Measurements from ENCODE around the gene KCNA5. TPM values are rescaled to one million over a fixed set of nuclear protein-coding genes. Genes with fewer than 3 reads are reported as not detected.

KCNA5 gene
- total and polyA plus RNA-seq, 9 of the 15 experiments (the other 6 are each of a cell fraction or from before 2014, with no cell fraction given) = not detected

DNA sequence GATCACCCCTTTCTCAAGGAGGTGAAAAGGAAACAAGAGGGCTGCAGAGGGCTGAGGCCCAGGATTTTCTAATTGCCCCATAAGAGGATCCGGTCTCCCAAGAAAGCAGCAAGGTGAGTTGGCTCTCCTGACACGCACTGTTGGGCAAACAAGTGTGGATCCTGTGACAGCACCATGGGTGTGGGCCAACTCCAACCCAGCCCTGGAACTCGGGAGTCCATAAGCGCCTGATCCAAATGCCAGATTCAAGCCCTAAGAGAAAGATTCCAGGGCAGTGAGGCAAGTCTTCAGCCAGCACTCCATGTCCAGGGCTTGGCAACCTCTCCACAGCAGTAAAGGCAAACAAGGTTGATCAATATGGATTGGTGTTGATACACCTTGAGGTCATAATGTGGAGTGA, 33.1 kb downstream of the KCNA5 start:
- DNase-seq (ENCODE audit: extremely low read depth in 1 of 4, low spot score in 3 of 4) (no peak), FAIRE-seq (no peak), ATAC-seq (no peak)
- Histone ChIP-seq H3K9me1 (ENCODE audit: control insufficient read depth, insufficient read depth, low read length) (no peaks in the 10 kb centered on the region), H3K79me2 (ENCODE audit: control insufficient read depth, insufficient read depth, low read length) (no peaks in the 10 kb centered on the region), H3K9ac (ENCODE audit: insufficient read depth in 1 of 2, low read depth in 2 of 2, low read length in 2 of 2) (no peak overlapping the region), H3K4me1 (replicated peaks in 1 of 2; ENCODE audit: control insufficient read depth in 2 of 2, insufficient read depth in 2 of 2, low read length in 2 of 2) (no peaks in the 10 kb centered on the region; a peak in 1 of 5 replicates), H3K4me3 (no peak overlapping the region), H3K36me3 (ENCODE audit: control insufficient read depth, insufficient read depth, low read length) (no peaks in the 10 kb centered on the region), H4K20me1 (replicated peaks; ENCODE audit: control insufficient read depth, insufficient read depth, low read length) (no peaks in the 10 kb centered on the region; the same call in 1 of the 2 replicates), H3K27ac (ENCODE audit: extremely low read depth, low read depth, low read length) (no peak overlapping the region), H2AFZ (ENCODE audit: low read depth, low read length) (no peak overlapping the region), H3K9me3 (replicated peaks; ENCODE audit: control insufficient read depth, insufficient read depth, low read depth, low read length) (no peaks in the 10 kb centered on the region), H3K27me3 (ENCODE audit: control insufficient read depth in 2 of 2, insufficient read depth in 2 of 2, low read length in 2 of 2) (peaks cover 0 to 13% of the 10 kb centered on the region in 2 experiments; a peak in 2 of 5 replicates), H3K4me2 (ENCODE audit: insufficient read depth, low read length) (no peak overlapping the region)
- BruUV-seq (replicated peaks) = no TSS peak
- 0% methylated on average over 3 of the region's 4 CpGs for WGBS (ENCODE audit: insufficient coverage, low coverage, missing lambda C conversion rate)
- POLR2A ChIA-PET = no interaction called here
- intact Hi-C loops (cut with micrococcal nuclease) (no loop called here), in situ Hi-C loops (cut with MboI) (no loop called here)
- CTCF ChIA-PET (ENCODE audit: low intra/inter-chr PET ratio) = no interaction called here
- TF ChIP-seq CHCHD3 (CRISPR knock-in tag; IDR thresholded peaks at IDR 0.05) (no peak), ZNF224 (CRISPR knock-in tag; IDR thresholded peaks at IDR 0.05) (no peak), POLR2AphosphoS2 (IDR thresholded peaks at IDR 0.05; ENCODE audit: low read length) (no peak), CREBBP (IDR thresholded peaks at IDR 0.05; ENCODE audit: low read depth, low read length) (no peak), LEF1 (IDR thresholded peaks at IDR 0.05) (no peak), CBX5 (IDR thresholded peaks at IDR 0.05; ENCODE audit: borderline replicate concordance, low read depth) (no peak), NEUROD1 (IDR thresholded peaks at IDR 0.05; ENCODE audit: borderline replicate concordance, low read depth, low read length, partially characterized antibody) (no peak), ZNF444 (CRISPR knock-in tag; IDR thresholded peaks at IDR 0.05) (no peak), RBM34 (IDR thresholded peaks at IDR 0.05; ENCODE audit: borderline replicate concordance, insufficient read depth, low read length) (no peak), RNF2 (IDR thresholded peaks at IDR 0.05) (no peak), SAP30 (IDR thresholded peaks at IDR 0.05; ENCODE audit: borderline replicate concordance, insufficient read depth, low read depth, low read length, poor library complexity, severe bottlenecking) (no peak), CEBPG (CRISPR knock-in tag; IDR thresholded peaks at IDR 0.05) (no peak), CEBPG (tag; conservative IDR thresholded peaks at IDR 0.05 in 1 of 2, IDR thresholded peaks at IDR 0.05 in 1 of 2) (no peak), KAT8 (IDR thresholded peaks at IDR 0.05; ENCODE audit: low read depth) (no peak)
- TF ChIP-seq, protein P1, sequence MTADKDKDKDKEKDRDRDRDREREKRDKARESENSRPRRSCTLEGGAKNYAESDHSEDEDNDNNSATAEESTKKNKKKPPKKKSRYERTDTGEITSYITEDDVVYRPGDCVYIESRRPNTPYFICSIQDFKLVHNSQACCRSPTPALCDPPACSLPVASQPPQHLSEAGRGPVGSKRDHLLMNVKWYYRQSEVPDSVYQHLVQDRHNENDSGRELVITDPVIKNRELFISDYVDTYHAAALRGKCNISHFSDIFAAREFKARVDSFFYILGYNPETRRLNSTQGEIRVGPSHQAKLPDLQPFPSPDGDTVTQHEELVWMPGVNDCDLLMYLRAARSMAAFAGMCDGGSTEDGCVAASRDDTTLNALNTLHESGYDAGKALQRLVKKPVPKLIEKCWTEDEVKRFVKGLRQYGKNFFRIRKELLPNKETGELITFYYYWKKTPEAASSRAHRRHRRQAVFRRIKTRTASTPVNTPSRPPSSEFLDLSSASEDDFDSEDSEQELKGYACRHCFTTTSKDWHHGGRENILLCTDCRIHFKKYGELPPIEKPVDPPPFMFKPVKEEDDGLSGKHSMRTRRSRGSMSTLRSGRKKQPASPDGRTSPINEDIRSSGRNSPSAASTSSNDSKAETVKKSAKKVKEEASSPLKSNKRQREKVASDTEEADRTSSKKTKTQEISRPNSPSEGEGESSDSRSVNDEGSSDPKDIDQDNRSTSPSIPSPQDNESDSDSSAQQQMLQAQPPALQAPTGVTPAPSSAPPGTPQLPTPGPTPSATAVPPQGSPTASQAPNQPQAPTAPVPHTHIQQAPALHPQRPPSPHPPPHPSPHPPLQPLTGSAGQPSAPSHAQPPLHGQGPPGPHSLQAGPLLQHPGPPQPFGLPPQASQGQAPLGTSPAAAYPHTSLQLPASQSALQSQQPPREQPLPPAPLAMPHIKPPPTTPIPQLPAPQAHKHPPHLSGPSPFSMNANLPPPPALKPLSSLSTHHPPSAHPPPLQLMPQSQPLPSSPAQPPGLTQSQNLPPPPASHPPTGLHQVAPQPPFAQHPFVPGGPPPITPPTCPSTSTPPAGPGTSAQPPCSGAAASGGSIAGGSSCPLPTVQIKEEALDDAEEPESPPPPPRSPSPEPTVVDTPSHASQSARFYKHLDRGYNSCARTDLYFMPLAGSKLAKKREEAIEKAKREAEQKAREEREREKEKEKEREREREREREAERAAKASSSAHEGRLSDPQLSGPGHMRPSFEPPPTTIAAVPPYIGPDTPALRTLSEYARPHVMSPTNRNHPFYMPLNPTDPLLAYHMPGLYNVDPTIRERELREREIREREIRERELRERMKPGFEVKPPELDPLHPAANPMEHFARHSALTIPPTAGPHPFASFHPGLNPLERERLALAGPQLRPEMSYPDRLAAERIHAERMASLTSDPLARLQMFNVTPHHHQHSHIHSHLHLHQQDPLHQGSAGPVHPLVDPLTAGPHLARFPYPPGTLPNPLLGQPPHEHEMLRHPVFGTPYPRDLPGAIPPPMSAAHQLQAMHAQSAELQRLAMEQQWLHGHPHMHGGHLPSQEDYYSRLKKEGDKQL (CRISPR knock-in tag; IDR thresholded peaks at IDR 0.05; ENCODE audit: borderline replicate concordance) = no peak
- TF ChIP-seq, protein P2, sequence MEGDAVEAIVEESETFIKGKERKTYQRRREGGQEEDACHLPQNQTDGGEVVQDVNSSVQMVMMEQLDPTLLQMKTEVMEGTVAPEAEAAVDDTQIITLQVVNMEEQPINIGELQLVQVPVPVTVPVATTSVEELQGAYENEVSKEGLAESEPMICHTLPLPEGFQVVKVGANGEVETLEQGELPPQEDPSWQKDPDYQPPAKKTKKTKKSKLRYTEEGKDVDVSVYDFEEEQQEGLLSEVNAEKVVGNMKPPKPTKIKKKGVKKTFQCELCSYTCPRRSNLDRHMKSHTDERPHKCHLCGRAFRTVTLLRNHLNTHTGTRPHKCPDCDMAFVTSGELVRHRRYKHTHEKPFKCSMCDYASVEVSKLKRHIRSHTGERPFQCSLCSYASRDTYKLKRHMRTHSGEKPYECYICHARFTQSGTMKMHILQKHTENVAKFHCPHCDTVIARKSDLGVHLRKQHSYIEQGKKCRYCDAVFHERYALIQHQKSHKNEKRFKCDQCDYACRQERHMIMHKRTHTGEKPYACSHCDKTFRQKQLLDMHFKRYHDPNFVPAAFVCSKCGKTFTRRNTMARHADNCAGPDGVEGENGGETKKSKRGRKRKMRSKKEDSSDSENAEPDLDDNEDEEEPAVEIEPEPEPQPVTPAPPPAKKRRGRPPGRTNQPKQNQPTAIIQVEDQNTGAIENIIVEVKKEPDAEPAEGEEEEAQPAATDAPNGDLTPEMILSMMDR (IDR thresholded peaks at IDR 0.05 in 2 of 3, conservative IDR thresholded peaks at IDR 0.05 in 1 of 3; ENCODE audit: insufficient read depth in 2 of 3, low read depth in 1 of 3, low read length in 3 of 3) = no peak
